Aorta (tissue), 5 donors: ENCODE measurements around the gene LAP3. TPM values are rescaled to one million over a fixed set of nuclear protein-coding genes. Genes with fewer than 3 reads are reported as not detected.
"Not testable (repeated sequence)": the region's sequence is repeated elsewhere in the genome, so short reads cannot be mapped to it uniquely, and the experiment has no call there.

ENCODE experiments used
- ATAC-seq: fragments of 200-7000 bp; cut with Tn5 transposase; one replicate; pipeline ENCODE4 v1.9.1; 2022; ENCODE audit warnings: moderate library complexity; ENCODE audit not compliant: low FRiP score
- DNase-seq, 2 donors: peaks; one replicate each; pipeline ENCODE4 v3.0.0-alpha.2; 2020
- H3K27ac ChIP-seq, 2 donors: one replicate each; pipeline ENCODE4 v1.5.1; 2013; ENCODE audit warnings: low read length in 2 of 2, mild to moderate bottlenecking in 2 of 2, moderate library complexity in 2 of 2, control low read depth in 1 of 2, inconsistent platforms in 1 of 2, low read depth in 1 of 2
- H3K27me3 ChIP-seq, 2 donors: one replicate each; pipeline ENCODE4 v1.6.1; 2013; ENCODE audit warnings: control low read depth in 1 of 2, low read length in 1 of 2, mild to moderate bottlenecking in 1 of 2, moderate library complexity in 1 of 2; ENCODE audit not compliant: insufficient read depth in 2 of 2, control insufficient read depth in 1 of 2
- H3K36me3 ChIP-seq, 2 donors: one replicate each; pipeline ENCODE4 v1.6.1; 2013; ENCODE audit warnings: control low read depth in 1 of 2, low read length in 1 of 2, mild to moderate bottlenecking in 1 of 2; ENCODE audit not compliant: insufficient read depth in 2 of 2, control insufficient read depth in 1 of 2
- H3K4me1 ChIP-seq, 2 donors: one replicate each; pipeline ENCODE4 v1.6.1; 2013; ENCODE audit warnings: low read length in 2 of 2, control low read depth in 1 of 2, mild to moderate bottlenecking in 1 of 2, moderate library complexity in 1 of 2; ENCODE audit not compliant: insufficient read depth in 2 of 2, control insufficient read depth in 1 of 2
- H3K4me3 ChIP-seq, 2 donors: one replicate each; pipeline ENCODE4 v1.5.1; 2013; ENCODE audit warnings: low read length in 2 of 2, control low read depth in 1 of 2, mild to moderate bottlenecking in 1 of 2
- H3K9me3 ChIP-seq: one replicate; pipeline ENCODE4 v1.6.1; 2013; ENCODE audit warnings: mild to moderate bottlenecking, low read length; ENCODE audit not compliant: control insufficient read depth
- WGBS, 2 donors: extraction: QIAGEN DNeasy Blood & Tissue Kit; methylation state at CpG; one replicate each; pipeline ENCODE4 v1.1.7; 2013; 5-methylcytosine and 5-hydroxymethylcytosine counted together
- intact Hi-C, 2 donors: fragments of 100-400 bp; cut with DNase I; formaldehyde crosslinking; loops; one replicate each; pipeline versions ENCODE4 v1.14.2 to v1.15.0; 2022
- polyA plus RNA-seq, 2 donors: library from polyadenylated mRNA; stranded (reverse); fragments of 200-250 nt; gene quantifications; one replicate each; pipeline ENCODE4 v1.2.3, GENCODE V29; 2013
- total RNA-seq, 2 donors: library from RNA; stranded (reverse); fragmentation: NEBNext Ultra II Directional; extraction: Animal tissue kit (Norgen Biotek cat#: 25700); gene quantifications; one replicate each; pipeline ENCODE4 v1.2.1, GENCODE V29; 2021
- donor health status: healthy with polysubstance abuse.
- donor health status: Bipolar disorder and iron deficiency.
- donor health status: DM: no; HTN: no; CAD: no.
- donor health status: DM: no; HTN: no; CAD: no.
- donor health status: DM: yes; HTN: yes; CAD: no.

The LAP3 gene
- total and polyA plus RNA-seq, 4 donors: 36.9 to 93.4 (median 52.6) TPM

DNA sequence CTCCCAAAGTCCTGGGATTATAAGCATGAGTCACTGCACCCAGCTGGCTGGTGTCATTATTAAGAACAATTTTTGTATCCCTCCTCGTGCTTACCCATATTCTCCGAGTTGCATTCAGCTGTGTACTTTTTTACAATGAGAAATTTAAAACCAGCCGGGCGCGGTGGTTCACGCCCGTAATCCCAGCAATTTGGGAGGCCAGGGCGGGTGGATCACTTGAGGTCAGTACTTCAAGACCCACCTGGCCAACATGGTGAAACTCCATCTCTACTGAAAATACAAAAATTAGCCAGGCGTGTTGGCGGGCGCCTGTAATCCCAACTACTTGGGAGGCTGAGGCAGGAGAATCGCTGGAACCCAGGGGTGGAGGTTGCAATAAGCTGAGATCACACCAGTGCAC is 1.8 kb upstream of the LAP3 start:
- not testable (repeated sequence) for H3K27ac ChIP-seq, DNase-seq, H3K9me3 ChIP-seq, H3K4me1 ChIP-seq, ATAC-seq, H3K27me3 ChIP-seq, H3K4me3 ChIP-seq, H3K36me3 ChIP-seq
- intact Hi-C loops: loop anchor here (5.0 to 10.0 kb wide), 4 partner anchors 42 to 450 kb away; partner anchors contain the start of genes DCAF16 (in 1 of the 2), LCORL (in 1 of the 2), NCAPG (in 1 of the 2) and QDPR (in 1 of the 2)
- 95 to 96% methylated on average over 12 of the region's 12 CpGs for WGBS, 2 donors

DNA sequence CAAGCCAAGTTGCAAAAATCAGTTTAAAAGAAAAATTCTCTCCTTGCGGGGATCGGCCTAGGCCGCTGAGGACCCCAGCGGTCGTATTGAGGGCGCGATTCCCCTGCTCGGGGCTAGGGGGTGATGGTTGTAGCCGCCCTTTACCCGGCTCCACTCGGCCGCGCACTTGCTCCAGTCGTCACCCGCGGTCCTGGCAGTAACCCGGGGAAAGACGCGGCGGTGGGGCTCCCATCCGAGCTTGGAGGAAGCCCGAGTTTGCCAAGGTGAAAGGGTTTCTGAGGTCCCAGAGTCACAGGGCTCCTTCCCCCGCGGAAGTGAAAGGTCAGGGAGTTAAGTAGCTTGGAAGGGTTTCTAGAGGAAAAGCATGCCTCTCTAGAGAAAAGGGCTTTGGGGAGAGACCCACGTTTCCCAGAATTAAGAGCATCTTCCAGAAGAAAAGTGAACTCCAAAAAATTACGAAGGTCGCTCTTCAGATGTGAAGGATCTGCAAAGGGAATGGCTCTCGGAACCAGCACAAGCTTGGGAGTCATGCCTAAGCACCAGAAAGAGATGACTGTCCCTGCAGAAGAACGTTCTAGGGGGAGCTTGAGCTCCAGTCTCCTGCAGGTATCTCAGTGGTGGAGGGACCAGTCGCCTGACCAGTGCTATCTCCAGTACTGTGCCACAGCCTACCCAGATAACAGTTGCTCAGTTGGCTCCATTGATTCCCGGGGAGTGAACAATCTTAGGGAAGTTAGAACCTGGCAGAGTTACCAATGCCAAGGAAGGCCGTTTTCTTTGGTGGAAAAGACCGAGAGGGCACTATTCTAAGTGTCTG is 875 bp downstream of the LAP3 start:
- peak overlapping the region; percentile 49 to 78 for H3K4me3 ChIP-seq
- peak; percentile 79 to 86 for DNase-seq
- peak overlapping the region in 1 of 2 donors; percentile 87 for H3K27ac ChIP-seq
- H3K27me3 ChIP-seq: no peaks in the 10 kb centered on the region
- ATAC-seq: peak; percentile 51
- no peaks in the 10 kb centered on the region for H3K36me3 ChIP-seq
- WGBS, 2 donors: 3% methylated on average over 33 of the region's 33 CpGs
- H3K9me3 ChIP-seq: no peaks in the 10 kb centered on the region
- intact Hi-C loops: loop anchor here (1.0 to 10.0 kb wide), 5 partner anchors 36 to 447 kb away; partner anchors contain the start of genes DCAF16 (in 1 of the 2), LCORL (in 1 of the 2), MED28 (in 1 of the 2) and NCAPG (in 1 of the 2)
- H3K4me1 ChIP-seq: no peaks in the 10 kb centered on the region

DNA sequence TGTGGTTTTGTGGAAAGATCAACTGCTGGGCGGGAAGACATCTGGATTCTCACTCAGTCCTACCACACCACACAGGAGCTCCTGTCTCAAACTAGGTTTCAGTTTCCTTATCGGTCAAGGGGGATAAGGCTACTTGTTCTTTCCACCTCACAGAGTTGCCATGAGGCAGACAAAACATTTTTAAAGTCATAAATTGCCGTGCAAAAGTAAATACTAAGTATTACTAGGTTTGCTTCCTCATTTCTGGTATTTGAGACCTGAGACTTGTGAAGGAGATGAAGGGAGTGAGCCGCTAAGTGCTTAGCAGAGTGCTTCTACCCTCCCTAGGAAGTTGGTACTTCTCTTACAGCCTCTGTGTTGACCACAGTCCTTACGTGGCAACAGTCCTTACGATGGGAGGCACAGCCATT is 1.5 kb downstream of the LAP3 start:
- peak overlapping the region in 1 of 2 donors; percentile 11 for H3K27ac ChIP-seq
- no peaks in the 10 kb centered on the region for H3K9me3 ChIP-seq
- H3K36me3 ChIP-seq: peaks cover 0 to 3% of the 10 kb centered on the region in 2 donors
- 62% methylated on average over 6 of the region's 6 CpGs for WGBS, 2 donors
- H3K4me1 ChIP-seq: no peaks in the 10 kb centered on the region
- no peaks in the 10 kb centered on the region for H3K27me3 ChIP-seq
- intact Hi-C loops: loop anchor here (5.0 to 10.0 kb wide), 4 partner anchors 39 to 446 kb away; partner anchors contain the start of genes DCAF16 (in 1 of the 2), LCORL (in 1 of the 2), NCAPG (in 1 of the 2) and QDPR (in 1 of the 2)
- ATAC-seq (no peak), DNase-seq (no peak)
- peak overlapping the region in 1 of 2 donors; percentile 78 for H3K4me3 ChIP-seq

GRCh38 chr4:17580969-17581368 is 4.0 kb downstream of the LAP3 start:
- H3K4me1 ChIP-seq: no peaks in the 10 kb centered on the region
- H3K27ac ChIP-seq: no peak overlapping the region
- intact Hi-C loops: no loop called here
- no peak for ATAC-seq
- H3K4me3 ChIP-seq: no peak overlapping the region
- DNase-seq: no peak
- H3K27me3 ChIP-seq: no peaks in the 10 kb centered on the region
- peaks cover 4 to 10% of the 10 kb centered on the region in 2 donors for H3K36me3 ChIP-seq
- 68 to 74% methylated on average over 7 of the region's 7 CpGs for WGBS, 2 donors
- no peaks in the 10 kb centered on the region for H3K9me3 ChIP-seq

DNA sequence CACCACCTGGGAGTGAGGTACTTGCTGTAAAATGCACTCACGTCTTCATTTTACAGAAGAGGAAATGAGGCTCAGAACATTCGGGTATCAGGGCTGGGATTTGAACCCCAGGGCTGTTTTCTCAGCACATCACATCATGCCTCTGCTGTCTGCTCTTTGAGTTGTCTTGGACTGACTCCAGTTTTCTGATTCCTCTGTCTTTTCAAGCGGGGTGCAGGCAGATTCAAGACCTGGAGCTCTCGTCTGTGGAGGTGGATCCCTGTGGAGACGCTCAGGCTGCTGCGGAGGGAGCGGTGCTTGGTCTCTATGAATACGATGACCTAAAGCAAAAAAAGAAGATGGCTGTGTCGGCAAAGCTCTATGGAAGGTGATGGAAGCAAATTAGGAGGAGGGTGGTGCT is 6.3 kb downstream of the LAP3 start:
- WGBS, 2 donors: 92 to 93% methylated on average over 9 of the region's 9 CpGs
- DNase-seq: no peak
- intact Hi-C loops: no loop called here
- Histone ChIP-seq H3K27ac (no peak overlapping the region), H3K36me3 (peaks cover 10 to 12% of the 10 kb centered on the region in 2 donors), H3K4me3 (no peak overlapping the region), H3K4me1 (no peaks in the 10 kb centered on the region), H3K9me3 (no peaks in the 10 kb centered on the region), H3K27me3 (no peaks in the 10 kb centered on the region)
- no peak for ATAC-seq

- Histone ChIP-seq H3K27ac (no peak overlapping the region), H3K4me1 (no peaks in the 10 kb centered on the region), H3K36me3 (peaks cover 10 to 14% of the 10 kb centered on the region in 2 donors), H3K4me3 (no peak overlapping the region), H3K27me3 (no peaks in the 10 kb centered on the region), H3K9me3 (no peaks in the 10 kb centered on the region)
- intact Hi-C loops: no loop called here
- no peak for DNase-seq
- WGBS, 2 donors: 93 to 96% methylated on average over 4 of the region's 4 CpGs
- no peak for ATAC-seq
Measured at GRCh38 chr4:17583941-17584340, 6.9 kb downstream of the LAP3 start.

DNA sequence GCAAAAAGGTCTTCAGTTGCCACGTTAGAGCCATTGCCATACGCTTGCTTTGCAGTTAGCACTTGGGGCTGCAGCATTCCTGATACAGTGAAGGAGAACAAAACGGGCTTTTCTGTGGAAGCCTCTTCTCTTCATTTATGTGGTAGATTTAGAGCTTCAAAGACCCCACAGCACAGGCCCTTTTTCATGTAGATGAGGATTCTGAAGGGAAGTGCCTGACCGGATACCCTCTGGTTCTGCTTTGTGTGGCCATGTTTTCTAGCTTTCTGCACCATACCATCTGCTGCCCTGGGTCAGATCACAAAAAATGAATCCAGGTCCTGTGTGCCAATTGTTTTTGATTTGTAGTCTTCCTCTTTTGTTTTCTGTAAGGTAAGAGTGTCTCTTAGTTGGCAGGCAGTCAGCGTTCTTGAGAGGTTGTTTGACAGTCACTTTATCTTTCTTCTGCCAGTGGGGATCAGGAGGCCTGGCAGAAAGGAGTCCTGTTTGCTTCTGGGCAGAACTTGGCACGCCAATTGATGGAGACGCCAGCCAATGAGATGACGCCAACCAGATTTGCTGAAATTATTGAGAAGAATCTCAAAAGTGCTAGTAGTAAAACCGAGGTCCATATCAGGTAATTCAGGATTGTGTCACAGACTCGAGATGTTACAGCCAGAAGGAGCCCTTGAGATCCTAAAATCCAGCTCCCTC is 7.7 kb downstream of the LAP3 start:
- 88 to 90% methylated on average over 10 of the region's 10 CpGs for WGBS, 2 donors
- H3K27me3 ChIP-seq: no peaks in the 10 kb centered on the region
- intact Hi-C loops: no loop called here
- no peaks in the 10 kb centered on the region for H3K4me1 ChIP-seq
- ATAC-seq (no peak), DNase-seq (no peak)
- H3K27ac ChIP-seq: no peak overlapping the region
- H3K9me3 ChIP-seq: no peaks in the 10 kb centered on the region
- no peak overlapping the region for H3K4me3 ChIP-seq
- H3K36me3 ChIP-seq: peaks cover 10 to 17% of the 10 kb centered on the region in 2 donors

DNA sequence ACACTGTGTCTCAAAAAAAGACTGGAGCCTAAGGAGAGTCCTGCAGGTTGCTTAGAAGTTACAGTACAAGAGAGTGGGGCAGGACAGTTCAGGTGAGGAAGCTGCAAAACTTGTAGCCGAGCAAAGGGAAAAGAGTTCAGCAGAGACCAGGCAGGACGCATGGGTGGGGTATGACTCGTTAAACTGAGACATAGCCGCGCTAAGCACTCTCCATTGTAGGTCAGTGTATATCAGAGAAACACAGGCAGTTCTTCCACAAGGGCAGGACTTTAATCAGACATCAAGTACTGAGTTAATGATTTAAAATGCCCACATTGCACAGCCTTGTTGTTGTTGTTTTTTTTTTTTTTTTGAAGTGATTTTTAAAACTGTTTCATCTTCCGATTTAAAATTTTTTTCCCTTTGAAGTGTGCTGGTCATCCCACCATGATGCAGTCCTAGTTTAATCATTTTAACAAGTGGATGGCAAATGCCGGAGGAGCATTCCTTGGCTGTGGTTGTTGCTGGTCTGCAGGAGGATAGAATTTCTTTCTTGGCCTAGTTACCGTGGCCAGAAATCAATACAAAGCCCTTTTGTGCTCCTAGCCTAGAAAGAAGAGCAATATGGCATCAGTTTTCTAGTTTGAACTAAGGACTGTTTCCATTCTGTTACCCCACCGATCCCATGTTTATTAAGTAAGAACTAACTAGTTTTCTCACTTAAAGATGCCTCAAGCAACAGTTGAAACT is 10.3 kb downstream of the LAP3 start:
- ATAC-seq: no peak
- WGBS, 2 donors: 91 to 94% methylated on average over 9 of the region's 9 CpGs
- H3K9me3 ChIP-seq: no peaks in the 10 kb centered on the region
- H3K27ac ChIP-seq: no peak overlapping the region
- intact Hi-C loops: no loop called here
- H3K36me3 ChIP-seq: peaks cover 10 to 19% of the 10 kb centered on the region in 2 donors
- no peak overlapping the region for H3K4me3 ChIP-seq
- no peaks in the 10 kb centered on the region for H3K27me3 ChIP-seq
- H3K4me1 ChIP-seq: no peaks in the 10 kb centered on the region
- DNase-seq: no peak
